GM12891 (cell line): ENCODE data around the gene NACC2.

ENCODE experiments used
- POLR2A ChIP-seq: IDR thresholded peaks from 2 replicates; pipeline ENCODE4 v1.6.1; 2011; ENCODE audit warnings: low read depth, low read length, control low read depth
- POLR2AphosphoS5 ChIP-seq: IDR thresholded peaks from 2 replicates; pipeline ENCODE4 v1.6.1; 2011; ENCODE audit warnings: low read depth, low read length, control low read depth
- SPI1 ChIP-seq: IDR thresholded peaks from 2 replicates; pipeline ENCODE4 v1.6.1; 2011; ENCODE audit warnings: low read depth, low read length, control low read depth
- TAF1 ChIP-seq: IDR thresholded peaks from 2 replicates; pipeline ENCODE4 v1.6.1; 2011; ENCODE audit warnings: low read depth, low read length, control low read depth

DNA sequence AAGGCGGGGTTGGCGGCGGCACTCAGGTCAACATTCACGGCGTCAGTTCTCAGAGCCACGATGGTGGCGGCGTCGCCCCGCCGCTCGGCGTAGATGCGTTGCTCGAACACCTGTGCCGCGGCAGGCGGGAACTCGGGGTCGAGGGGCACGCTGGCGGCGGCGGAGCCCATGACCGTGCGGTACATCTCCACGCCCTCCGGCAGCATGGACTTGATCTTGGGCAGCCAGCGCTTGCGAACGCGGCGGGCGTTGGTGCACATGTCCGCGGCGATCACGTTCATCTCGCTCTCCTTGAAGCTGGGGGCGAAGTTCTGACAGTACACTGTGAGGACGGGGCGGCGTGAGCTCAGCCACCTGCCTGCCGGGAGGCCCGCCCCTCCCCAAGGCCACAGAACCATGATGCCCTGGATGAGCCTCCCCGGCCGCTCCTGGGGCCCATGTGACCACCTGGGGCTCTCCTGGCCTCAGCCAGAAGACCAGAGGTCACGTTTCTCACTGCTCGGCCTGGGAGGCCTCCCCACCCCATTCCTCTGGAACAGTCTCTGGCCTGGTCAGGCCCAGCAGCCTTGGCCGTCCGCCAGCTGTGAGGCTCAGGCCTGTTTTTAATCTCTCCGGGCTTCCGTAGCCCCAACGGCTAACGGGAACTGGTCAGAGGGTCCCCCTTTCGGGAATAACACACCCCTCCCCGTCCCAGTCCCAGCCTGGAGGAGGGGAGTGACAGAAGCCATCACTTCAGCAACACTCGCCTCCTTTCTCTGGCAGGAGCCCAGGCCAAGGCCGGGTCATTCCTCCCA is 83.2 kb downstream of the NACC2 start:
- TF ChIP-seq POLR2AphosphoS5 = no peak
- TF ChIP-seq POLR2A = no peak
- no peak for TF ChIP-seq TAF1
- TF ChIP-seq SPI1 = no peak
